HG03460 (cell line): ENCODE results near the gene RCAN3.

Experiments
- ATAC-seq: cut with Tn5 transposase; IDR thresholded peaks from one replicate; pipeline ENCODE4 v1.9.1; 2021; ENCODE audit not compliant: unreplicated experiment

Gene RCAN3

DNA sequence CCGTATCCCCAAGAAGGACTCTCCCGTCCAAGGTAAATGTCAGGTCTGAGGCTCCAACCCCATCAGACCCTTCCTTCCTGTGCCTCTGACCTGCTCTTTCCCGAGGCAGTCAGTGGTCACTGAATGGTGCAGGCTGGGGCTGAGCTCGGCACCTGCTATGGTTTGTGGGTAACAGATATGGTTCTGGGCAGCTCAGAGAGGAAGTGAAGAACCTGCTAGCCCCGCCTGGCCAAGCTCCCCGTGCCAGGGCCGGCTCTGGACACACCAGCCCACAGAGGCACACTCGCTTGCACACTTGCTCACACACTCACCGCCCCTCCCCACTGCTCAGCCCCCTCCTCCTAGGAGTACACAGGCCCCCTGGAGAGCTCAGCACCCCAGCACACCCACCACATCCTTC, 69.7 kb downstream of the RCAN3 start:
- no peak for ATAC-seq

DNA sequence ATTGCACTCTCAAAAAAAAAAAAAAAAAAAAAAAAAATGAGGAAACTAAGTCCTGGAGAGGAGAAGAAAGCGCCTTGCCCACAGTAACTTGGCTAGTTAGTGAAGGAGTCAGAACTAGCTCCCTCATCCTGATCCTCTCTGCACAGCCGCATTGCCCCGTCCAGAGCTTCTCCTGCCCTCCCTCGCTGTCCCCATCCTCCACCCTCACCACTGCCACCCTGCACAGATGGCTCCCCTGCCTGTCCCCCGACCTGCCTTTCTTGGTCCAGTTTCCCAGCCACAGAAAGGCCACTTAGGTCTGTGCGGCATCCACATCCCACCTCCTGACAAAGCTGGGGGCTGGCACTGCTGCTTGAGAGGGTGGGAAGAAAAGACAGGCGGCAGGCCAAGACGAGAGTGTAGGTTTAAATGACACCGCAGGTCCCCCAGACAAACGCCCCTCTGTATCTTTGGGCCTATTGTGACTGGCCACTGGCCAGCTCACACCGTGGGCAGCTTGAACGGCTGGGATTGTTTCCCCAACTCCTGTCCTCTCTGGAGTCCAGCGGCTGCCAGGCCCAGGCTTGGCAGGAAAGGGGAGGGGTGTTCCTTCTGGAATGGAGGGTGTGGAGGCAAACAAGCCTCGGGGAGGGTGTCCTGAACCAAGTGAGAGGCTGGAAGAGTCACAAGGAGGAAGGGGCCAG, 73.4 kb downstream of the RCAN3 start:
- ATAC-seq, result no peak

GRCh38 chr1:24578846-24579245, 76.2 kb downstream of the RCAN3 start:
- ATAC-seq, result no peak

DNA sequence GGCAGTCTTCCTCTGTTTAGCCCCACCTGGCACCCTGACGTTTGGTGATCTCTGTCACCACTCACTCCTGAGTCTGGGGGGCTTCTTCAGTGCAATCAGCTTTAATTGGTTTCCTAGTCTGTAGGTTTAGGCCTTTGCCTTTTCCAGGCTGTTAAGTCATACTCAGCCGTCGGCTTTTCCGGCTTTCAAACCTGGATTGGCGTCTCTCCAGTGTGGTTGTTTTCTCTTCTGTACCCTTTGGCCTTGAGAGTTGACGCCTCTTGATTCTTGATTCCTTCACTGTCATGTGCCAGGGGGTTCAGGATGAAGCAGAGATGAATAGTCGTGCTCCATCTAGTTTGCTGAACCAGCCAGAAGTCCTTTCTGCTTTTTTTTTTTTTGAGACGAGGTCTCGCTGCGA, 78.1 kb downstream of the RCAN3 start:
- ATAC-seq, result no peak

GRCh38 chr1:24584171-24584647, 81.6 kb downstream of the RCAN3 start:
- ATAC-seq, result no peak

- no peak for ATAC-seq
Observed at GRCh38 chr1:24586119-24586518, 83.5 kb downstream of the RCAN3 start.

GRCh38 chr1:24586970-24587820, 84.6 kb downstream of the RCAN3 start:
- no peak for ATAC-seq

- ATAC-seq, result no peak
Observed at GRCh38 chr1:24588573-24588972, 85.9 kb downstream of the RCAN3 start.

- no peak for ATAC-seq
Observed at GRCh38 chr1:24589200-24589599, 86.6 kb downstream of the RCAN3 start.
